PC-9 (cell line): Measurements from ENCODE around the gene ZEB2. TPM values are rescaled to one million over a fixed set of nuclear protein-coding genes. Genes with fewer than 3 reads are reported as not detected.

Experiments used
- BruUV-seq: library from RNA; stranded (reverse); fragments of 400-500 nt; replicated peaks from 2 replicates; lab custom pipeline; 2021; lab: Mats Ljungman, UMichigan
- CTCF ChIA-PET: fragments of 300-600 bp; sonication (Branson Sonifier 250); formaldehyde crosslinking; loops from one replicate; lab custom pipeline; 2022; ENCODE audit warnings: antibody characterized with exemption; lab: Charles Lee
- POLR2A ChIA-PET: fragments of 300-600 bp; sonication (Branson Sonifier 250); formaldehyde crosslinking; loops from one replicate; lab custom pipeline; 2022; ENCODE audit warnings: antibody characterized with exemption; ENCODE audit not compliant: unreplicated experiment; lab: Charles Lee
- DNase-seq, 2 experiments: peaks; one replicate each; pipeline versions ENCODE4 v3.0.0 to v3.0.0-alpha.2; 2015 to 2022; ENCODE audit warnings: mixed read lengths in 1 of 2
- H2AFZ ChIP-seq: fragments of 200-600 bp; sonication (generic); 2 replicates; pipeline ENCODE4 v1.8.1; 2017; ENCODE audit warnings: antibody characterized with exemption
- H3F3A ChIP-seq: fragments of 200-600 bp; sonication (generic); 2 replicates; pipeline ENCODE4 v1.8.1; 2017; ENCODE audit warnings: antibody characterized with exemption, mild to moderate bottlenecking, low read depth; ENCODE audit not compliant: insufficient read depth
- H3K27ac ChIP-seq: fragments of 200-600 bp; sonication (generic); 2 replicates; pipeline ENCODE4 v1.6.1; 2016; ENCODE audit warnings: mixed run types
- H3K27me3 ChIP-seq: fragments of 200-600 bp; sonication (generic); 2 replicates; pipeline ENCODE4 v1.6.1; 2016; ENCODE audit warnings: low read depth, mixed run types; ENCODE audit not compliant: insufficient read depth
- H3K36me3 ChIP-seq: fragments of 200-600 bp; sonication (generic); 2 replicates; pipeline ENCODE4 v1.6.1; 2016; ENCODE audit warnings: low read depth, mixed run types
- H3K4me1 ChIP-seq: fragments of 200-600 bp; sonication (generic); replicated peaks from 2 replicates; pipeline ENCODE4 v1.6.1; 2016; ENCODE audit warnings: mixed run types; ENCODE audit not compliant: insufficient read depth
- H3K4me2 ChIP-seq: fragments of 200-600 bp; sonication (generic); 2 replicates; pipeline ENCODE4 v1.6.1; 2017; ENCODE audit warnings: mixed run types
- H3K4me3 ChIP-seq: fragments of 200-600 bp; sonication (generic); 2 replicates; pipeline ENCODE4 v1.6.1; 2016; ENCODE audit warnings: mixed run types
- H3K79me2 ChIP-seq: fragments of 200-600 bp; sonication (generic); 2 replicates; pipeline ENCODE4 v1.6.1; 2017; ENCODE audit warnings: low read depth, mixed run types
- H3K9me2 ChIP-seq: fragments of 200-600 bp; sonication (generic); 2 replicates; pipeline ENCODE4 v1.8.1; 2017; ENCODE audit warnings: mild to moderate bottlenecking; ENCODE audit not compliant: insufficient read depth
- H3K9me3 ChIP-seq: fragments of 200-600 bp; sonication (generic); 2 replicates; pipeline ENCODE4 v1.8.1; 2016; ENCODE audit warnings: low read depth; ENCODE audit not compliant: insufficient read depth
- H4K20me1 ChIP-seq: fragments of 200-600 bp; sonication (generic); 2 replicates; pipeline ENCODE4 v1.8.1; 2017; ENCODE audit not compliant: insufficient read depth
- EZH2 ChIP-seq: fragments of 200-600 bp; sonication (generic); IDR thresholded peaks from 2 replicates; pipeline ENCODE4 v1.8.0; 2017; ENCODE audit warnings: antibody characterized with exemption, low read depth
- intact Hi-C: fragments of 100-400 bp; cut with micrococcal nuclease; formaldehyde crosslinking; loops from one replicate; pipeline ENCODE4 v1.10.0; 2022; ENCODE audit not compliant: unreplicated experiment
- total RNA-seq: library from RNA; stranded (reverse); gene quantifications from 2 replicates; pipeline ENCODE4 v1.2.3, GENCODE V29; 2021
- TF ChIP-seq, protein P1 (sequence below): fragments of 200-600 bp; sonication (generic); conservative IDR thresholded peaks from 2 replicates; pipeline ENCODE4 v1.6.1; 2017; ENCODE audit warnings: mixed run types, antibody characterized with exemption, mild to moderate bottlenecking, moderate library complexity

Gene ZEB2
- total RNA-seq, 1 experiment from 2014 or later = 0.09 TPM

GRCh38 chr2:144500563-144500962 is 19.4 kb downstream of the ZEB2 start:
- BruUV-seq = no TSS peak
- intact Hi-C loops = no loop called here
- Histone ChIP-seq H3F3A (no peaks in the 10 kb centered on the region), H3K4me3 (no peak overlapping the region), H4K20me1 (no peaks in the 10 kb centered on the region), H3K9me2 (no peaks in the 10 kb centered on the region), H3K4me1 (no peaks in the 10 kb centered on the region), H2AFZ (no peak overlapping the region), H3K36me3 (no peaks in the 10 kb centered on the region), H3K9me3 (no peaks in the 10 kb centered on the region), H3K27me3 (no peaks in the 10 kb centered on the region), H3K79me2 (no peaks in the 10 kb centered on the region), H3K27ac (no peak overlapping the region), H3K4me2 (no peak overlapping the region)
- no peak for DNase-seq
- TF ChIP-seq, protein P1, sequence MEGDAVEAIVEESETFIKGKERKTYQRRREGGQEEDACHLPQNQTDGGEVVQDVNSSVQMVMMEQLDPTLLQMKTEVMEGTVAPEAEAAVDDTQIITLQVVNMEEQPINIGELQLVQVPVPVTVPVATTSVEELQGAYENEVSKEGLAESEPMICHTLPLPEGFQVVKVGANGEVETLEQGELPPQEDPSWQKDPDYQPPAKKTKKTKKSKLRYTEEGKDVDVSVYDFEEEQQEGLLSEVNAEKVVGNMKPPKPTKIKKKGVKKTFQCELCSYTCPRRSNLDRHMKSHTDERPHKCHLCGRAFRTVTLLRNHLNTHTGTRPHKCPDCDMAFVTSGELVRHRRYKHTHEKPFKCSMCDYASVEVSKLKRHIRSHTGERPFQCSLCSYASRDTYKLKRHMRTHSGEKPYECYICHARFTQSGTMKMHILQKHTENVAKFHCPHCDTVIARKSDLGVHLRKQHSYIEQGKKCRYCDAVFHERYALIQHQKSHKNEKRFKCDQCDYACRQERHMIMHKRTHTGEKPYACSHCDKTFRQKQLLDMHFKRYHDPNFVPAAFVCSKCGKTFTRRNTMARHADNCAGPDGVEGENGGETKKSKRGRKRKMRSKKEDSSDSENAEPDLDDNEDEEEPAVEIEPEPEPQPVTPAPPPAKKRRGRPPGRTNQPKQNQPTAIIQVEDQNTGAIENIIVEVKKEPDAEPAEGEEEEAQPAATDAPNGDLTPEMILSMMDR = no peak
- no peak for TF ChIP-seq EZH2
- ChIA-PET POLR2A (no interaction called here), CTCF (interaction anchor here (1.2 kb wide), 1 partner anchor 116 kb away, joined by 3 read pairs; no protein-coding TSS in a partner anchor)

GRCh38 chr2:144498277-144498676 is 21.6 kb downstream of the ZEB2 start:
- DNase-seq = no peak
- TF ChIP-seq, protein P1 = no peak
- no peak for TF ChIP-seq EZH2
- H3K36me3 ChIP-seq = no peaks in the 10 kb centered on the region
- no peaks in the 10 kb centered on the region for H3K9me3 ChIP-seq
- H3K9me2 ChIP-seq = no peaks in the 10 kb centered on the region
- no peaks in the 10 kb centered on the region for H3K27me3 ChIP-seq
- no peaks in the 10 kb centered on the region for H3F3A ChIP-seq
- H3K4me1 ChIP-seq = no peaks in the 10 kb centered on the region
- no peaks in the 10 kb centered on the region for H4K20me1 ChIP-seq
- ChIA-PET POLR2A (no interaction called here), CTCF (no interaction called here)
- no TSS peak for BruUV-seq
- no peak overlapping the region for H3K4me3 ChIP-seq
- no peaks in the 10 kb centered on the region for H3K79me2 ChIP-seq
- H3K27ac ChIP-seq = no peak overlapping the region
- intact Hi-C loops = no loop called here
- no peak overlapping the region for H3K4me2 ChIP-seq
- H2AFZ ChIP-seq = no peak overlapping the region

DNA sequence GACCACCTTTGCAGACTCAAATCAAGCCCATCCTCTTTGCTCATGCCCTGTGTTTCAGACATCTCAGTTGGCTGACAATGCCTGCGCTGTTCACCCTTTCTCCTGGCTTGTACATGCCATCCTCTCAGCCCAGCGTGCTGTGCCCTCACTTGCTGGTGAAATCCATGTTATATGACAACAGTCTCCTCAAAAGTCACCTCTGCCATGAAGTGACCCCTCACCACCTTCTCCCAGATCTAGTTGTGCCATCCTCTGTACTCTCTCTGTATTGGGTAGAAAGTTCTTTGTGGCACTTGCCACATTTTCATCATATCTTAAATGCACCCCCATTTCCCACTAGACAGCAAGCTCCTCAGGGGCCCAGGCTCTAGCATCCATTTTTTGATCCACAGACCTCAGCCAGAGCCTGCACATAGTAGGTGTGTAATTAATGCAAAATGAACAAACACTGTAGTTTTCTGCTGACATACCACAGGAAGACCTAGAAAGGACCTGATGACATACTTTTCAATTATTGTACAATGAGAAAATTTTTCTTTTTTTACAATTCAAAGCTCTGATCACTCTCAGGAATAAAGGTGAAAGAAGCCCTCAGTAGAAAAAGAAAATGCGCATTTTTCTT is 22.8 kb downstream of the ZEB2 start:
- H3K36me3 ChIP-seq = no peaks in the 10 kb centered on the region
- H3K9me2 ChIP-seq = no peaks in the 10 kb centered on the region
- no peak overlapping the region for H3K4me3 ChIP-seq
- no peak for TF ChIP-seq EZH2
- TF ChIP-seq, protein P1 = no peak
- no peak overlapping the region for H2AFZ ChIP-seq
- ChIA-PET CTCF (no interaction called here), POLR2A (no interaction called here)
- H3K9me3 ChIP-seq = no peaks in the 10 kb centered on the region
- DNase-seq = no peak
- H4K20me1 ChIP-seq = no peaks in the 10 kb centered on the region
- H3K4me1 ChIP-seq = no peaks in the 10 kb centered on the region
- H3K27me3 ChIP-seq = no peaks in the 10 kb centered on the region
- no peak overlapping the region for H3K27ac ChIP-seq
- no peaks in the 10 kb centered on the region for H3K79me2 ChIP-seq
- H3K4me2 ChIP-seq = no peak overlapping the region
- intact Hi-C loops = no loop called here
- no TSS peak for BruUV-seq
- no peaks in the 10 kb centered on the region for H3F3A ChIP-seq
